Astrocyte (in vitro differentiated cells and primary cell): ENCODE results near the gene PROX2.

Source experiments
- CTCF ChIP-seq: IDR thresholded peaks from 2 replicates; pipeline ENCODE4 v1.5.1; 2011; ENCODE audit warnings: low read depth, mild to moderate bottlenecking, inconsistent platforms, low read length, moderate library complexity; ENCODE audit not compliant: insufficient read depth
- EZH2 ChIP-seq: IDR thresholded peaks from 2 replicates; pipeline ENCODE4 v1.6.1; 2012; ENCODE audit warnings: mild to moderate bottlenecking, low read length, inconsistent platforms; ENCODE audit not compliant: insufficient read depth

- TF ChIP-seq CTCF, result no peak
- TF ChIP-seq EZH2, result no peak
Measured at GRCh38 chr14:74840603-74841030, 35.3 kb downstream of the PROX2 start.
